ENCODE measurements around the gene RERE.

DNA sequence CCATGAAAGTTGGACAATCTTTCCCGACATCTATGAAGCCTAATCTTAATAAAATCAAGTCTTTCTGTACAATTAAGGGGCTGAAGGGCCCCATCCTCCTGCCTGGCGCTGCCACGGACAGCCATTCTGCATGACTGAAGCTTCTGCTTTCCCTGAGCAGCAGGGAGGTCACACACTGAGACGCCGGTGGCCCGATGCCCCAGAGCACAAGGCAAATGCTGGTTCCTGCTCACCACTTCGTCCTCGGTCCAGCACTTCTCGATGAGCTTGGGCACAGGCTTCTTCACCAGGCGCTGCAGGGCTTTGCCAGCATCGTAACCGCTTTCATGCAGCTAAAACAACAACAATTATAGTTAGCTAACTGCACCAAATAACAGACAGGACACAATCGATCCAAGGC lies 351.7 kb downstream of the RERE start:
- no peak for TF ChIP-seq POLR2A (IDR thresholded peaks at IDR 0.05)
- TF ChIP-seq, protein P1, sequence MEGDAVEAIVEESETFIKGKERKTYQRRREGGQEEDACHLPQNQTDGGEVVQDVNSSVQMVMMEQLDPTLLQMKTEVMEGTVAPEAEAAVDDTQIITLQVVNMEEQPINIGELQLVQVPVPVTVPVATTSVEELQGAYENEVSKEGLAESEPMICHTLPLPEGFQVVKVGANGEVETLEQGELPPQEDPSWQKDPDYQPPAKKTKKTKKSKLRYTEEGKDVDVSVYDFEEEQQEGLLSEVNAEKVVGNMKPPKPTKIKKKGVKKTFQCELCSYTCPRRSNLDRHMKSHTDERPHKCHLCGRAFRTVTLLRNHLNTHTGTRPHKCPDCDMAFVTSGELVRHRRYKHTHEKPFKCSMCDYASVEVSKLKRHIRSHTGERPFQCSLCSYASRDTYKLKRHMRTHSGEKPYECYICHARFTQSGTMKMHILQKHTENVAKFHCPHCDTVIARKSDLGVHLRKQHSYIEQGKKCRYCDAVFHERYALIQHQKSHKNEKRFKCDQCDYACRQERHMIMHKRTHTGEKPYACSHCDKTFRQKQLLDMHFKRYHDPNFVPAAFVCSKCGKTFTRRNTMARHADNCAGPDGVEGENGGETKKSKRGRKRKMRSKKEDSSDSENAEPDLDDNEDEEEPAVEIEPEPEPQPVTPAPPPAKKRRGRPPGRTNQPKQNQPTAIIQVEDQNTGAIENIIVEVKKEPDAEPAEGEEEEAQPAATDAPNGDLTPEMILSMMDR (IDR thresholded peaks at IDR 0.05): no peak

Data from uterus (tissue), 2 donors.